K562 (cell line): ENCODE measurements around the gene BSN. TPM values are rescaled to one million over a fixed set of nuclear protein-coding genes. Genes with fewer than 3 reads are reported as not detected.

ENCODE experiments used
- CBFA2T2 ChIP-seq: fragments of 450-650 bp; conservative IDR thresholded peaks from 2 replicates; pipeline ENCODE4 v1.6.1; 2017; ENCODE audit warnings: mild to moderate bottlenecking
- CREB1 ChIP-seq, 2 experiments: sonication (generic) in 1 of 2; formaldehyde crosslinking in 1 of 2; IDR thresholded peaks; 2 replicates each; pipeline versions ENCODE4 v1.6.1 to v1.8.0; 2012 to 2022; ENCODE audit warnings: inconsistent platforms in 1 of 2, mild to moderate bottlenecking in 1 of 2, missing genetic modification reagents in 1 of 2, moderate library complexity in 1 of 2
- MYBL2 ChIP-seq, 2 experiments: fragments of 450-650 bp in 1 of 2; sonication (generic) in 1 of 2; formaldehyde crosslinking in 1 of 2; IDR thresholded peaks; 2 replicates each; pipeline versions ENCODE4 v1.6.1 to v1.8.1; 2017 to 2022; ENCODE audit warnings: borderline replicate concordance in 1 of 2, inconsistent platforms in 1 of 2, low read depth in 1 of 2, mild to moderate bottlenecking in 1 of 2, missing genetic modification reagents in 1 of 2, moderate library complexity in 1 of 2
- PRPF4 ChIP-seq: fragments of 200-400 bp; formaldehyde crosslinking; IDR thresholded peaks from one replicate; pipeline ENCODE4 v1.6.1; 2017; ENCODE audit warnings: low read length, low read depth, mild to moderate bottlenecking; ENCODE audit not compliant: insufficient read depth, poor library complexity, severe bottlenecking
- RCOR1 ChIP-seq, 2 experiments: IDR thresholded peaks; 2 replicates each; pipeline ENCODE4 v1.6.1; 2012; ENCODE audit warnings: low read depth in 2 of 2, low read length in 2 of 2, borderline replicate concordance in 1 of 2, improper control_type of control experiment in 1 of 2
- polyA plus RNA-seq, 8 experiments: library from polyadenylated mRNA; depleted of rRNA in 4 of 8; stranded (reverse) in 5 of 8; unstranded in 3 of 8; fragments of >200 nt; fragmentation: Nextera tagmentation in 2 of 8; fragmentation: Illumina TruSeq in 1 of 8; extraction: Ambion mirVana in 2 of 8; extraction: Trizol in 1 of 8; gene quantifications; 2 replicates each; pipeline versions ENCODE4 v1.2.1 to v1.2.3, GENCODE V29; 2011 to 2014; ENCODE audit warnings: inconsistent platforms in 1 of 8, missing spikeins in 1 of 8
- total RNA-seq, 7 experiments: library from RNA; depleted of rRNA in 6 of 7; stranded (reverse); fragments of >200 nt in 6 of 7; fragmentation: Illumina TruSeq in 2 of 7; extraction: Trizol in 2 of 7; gene quantifications; 2 replicates each; pipeline versions ENCODE4 v1.2.1 to v1.2.3, GENCODE V29; 2011 to 2021; ENCODE audit warnings: low replicate concordance in 1 of 7
- TF ChIP-seq, protein P1 (sequence below), 2 experiments: IDR thresholded peaks in 1 of 2; conservative IDR thresholded peaks in 1 of 2; 2 replicates each; pipeline ENCODE4 v1.6.1; 2016; ENCODE audit warnings: low read depth in 2 of 2, mild to moderate bottlenecking in 1 of 2, missing compliant biosample characterization in 1 of 2, missing genetic modification characterization in 1 of 2, moderate library complexity in 1 of 2
- TF ChIP-seq, protein P2 (sequence below): fragments of 250-450 bp; sonication (Bioruptor Pico); IDR thresholded peaks from 2 replicates; pipeline ENCODE4 v1.5.1; 2021; ENCODE audit warnings: mild to moderate bottlenecking
- TF ChIP-seq, protein P3 (sequence below): fragments of 450-650 bp; IDR thresholded peaks from 2 replicates; pipeline ENCODE4 v1.6.1; 2016; ENCODE audit warnings: missing biosample characterization, missing genetic modification characterization
- TF ChIP-seq, protein P4 (sequence below): fragments of 450-650 bp; IDR thresholded peaks from one replicate; pipeline ENCODE4 v1.6.1; 2018; ENCODE audit warnings: mild to moderate bottlenecking, moderate library complexity; ENCODE audit not compliant: partially characterized antibody
- TF ChIP-seq, protein P5 (sequence below): fragments of 250-450 bp; sonication (Bioruptor Pico); IDR thresholded peaks from 2 replicates; pipeline ENCODE4 v1.8.0; 2021; ENCODE audit warnings: moderate library complexity, mild to moderate bottlenecking, inconsistent platforms
- TF ChIP-seq, protein P6 (sequence below): fragments of 450-650 bp; IDR thresholded peaks from 2 replicates; pipeline ENCODE4 v1.7.0; 2016; ENCODE audit warnings: borderline replicate concordance

The BSN gene
- total and polyA plus RNA-seq, 9 of the 15 experiments (the other 6 are each of a cell fraction or from before 2014, with no cell fraction given) = 0.03 to 1.5 (median 0.29) TPM

DNA sequence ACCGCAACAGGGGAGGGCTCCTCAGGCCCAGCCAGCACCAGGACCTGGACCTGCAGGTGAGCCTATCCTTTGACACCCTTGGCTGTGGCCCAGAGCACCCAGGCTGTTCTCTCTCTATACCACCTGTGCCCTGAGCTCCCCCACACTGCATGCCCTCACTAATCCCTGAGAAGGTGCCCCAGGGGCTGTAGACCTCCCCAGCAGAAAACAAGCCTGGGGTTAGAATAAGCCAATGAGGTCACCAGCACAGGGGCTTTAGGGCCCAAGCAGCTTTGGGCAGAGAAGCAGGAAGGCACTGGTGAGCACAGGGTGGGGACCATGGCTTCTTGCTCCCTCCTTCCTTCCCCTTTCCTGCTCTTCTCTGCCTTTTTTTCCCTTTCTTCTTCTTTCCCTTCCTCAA is 109.6 kb downstream of the BSN start (continued):
- TF ChIP-seq, protein P1, sequence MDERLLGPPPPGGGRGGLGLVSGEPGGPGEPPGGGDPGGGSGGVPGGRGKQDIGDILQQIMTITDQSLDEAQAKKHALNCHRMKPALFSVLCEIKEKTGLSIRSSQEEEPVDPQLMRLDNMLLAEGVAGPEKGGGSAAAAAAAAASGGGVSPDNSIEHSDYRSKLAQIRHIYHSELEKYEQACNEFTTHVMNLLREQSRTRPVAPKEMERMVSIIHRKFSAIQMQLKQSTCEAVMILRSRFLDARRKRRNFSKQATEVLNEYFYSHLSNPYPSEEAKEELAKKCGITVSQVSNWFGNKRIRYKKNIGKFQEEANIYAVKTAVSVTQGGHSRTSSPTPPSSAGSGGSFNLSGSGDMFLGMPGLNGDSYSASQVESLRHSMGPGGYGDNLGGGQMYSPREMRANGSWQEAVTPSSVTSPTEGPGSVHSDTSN (CRISPR knock-in tag; IDR thresholded peaks at IDR 0.05; ENCODE audit: low read depth) = no peak
- TF ChIP-seq, protein P1 (tag; conservative IDR thresholded peaks at IDR 0.05; ENCODE audit: low read depth) = no peak
- TF ChIP-seq CREB1 (IDR thresholded peaks at IDR 0.05) (no peak), CREB1 (CRISPR knock-in tag; IDR thresholded peaks at IDR 0.05) (no peak), CBFA2T2 (no peak), PRPF4 (no peak), RCOR1 (IDR thresholded peaks at IDR 0.05; ENCODE audit: borderline replicate concordance in 1 of 2, low read depth in 2 of 2, low read length in 2 of 2) (no peak), MYBL2 (IDR thresholded peaks at IDR 0.05; ENCODE audit: low read depth) (no peak), MYBL2 (CRISPR knock-in tag; IDR thresholded peaks at IDR 0.05; ENCODE audit: borderline replicate concordance) (no peak)
- TF ChIP-seq, protein P2, sequence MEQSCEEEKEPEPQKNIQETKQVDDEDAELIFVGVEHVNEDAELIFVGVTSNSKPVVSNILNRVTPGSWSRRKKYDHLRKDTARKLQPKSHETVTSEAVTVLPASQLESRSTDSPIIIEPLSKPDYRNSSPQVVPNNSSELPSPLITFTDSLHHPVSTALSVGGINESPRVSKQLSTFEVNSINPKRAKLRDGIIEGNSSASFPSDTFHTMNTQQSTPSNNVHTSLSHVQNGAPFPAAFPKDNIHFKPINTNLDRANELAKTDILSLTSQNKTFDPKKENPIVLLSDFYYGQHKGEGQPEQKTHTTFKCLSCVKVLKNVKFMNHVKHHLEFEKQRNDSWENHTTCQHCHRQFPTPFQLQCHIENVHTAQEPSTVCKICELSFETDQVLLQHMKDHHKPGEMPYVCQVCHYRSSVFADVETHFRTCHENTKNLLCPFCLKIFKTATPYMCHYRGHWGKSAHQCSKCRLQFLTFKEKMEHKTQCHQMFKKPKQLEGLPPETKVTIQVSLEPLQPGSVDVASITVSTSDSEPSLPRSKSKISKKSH (CRISPR knock-in tag) = no peak
- TF ChIP-seq, protein P3, sequence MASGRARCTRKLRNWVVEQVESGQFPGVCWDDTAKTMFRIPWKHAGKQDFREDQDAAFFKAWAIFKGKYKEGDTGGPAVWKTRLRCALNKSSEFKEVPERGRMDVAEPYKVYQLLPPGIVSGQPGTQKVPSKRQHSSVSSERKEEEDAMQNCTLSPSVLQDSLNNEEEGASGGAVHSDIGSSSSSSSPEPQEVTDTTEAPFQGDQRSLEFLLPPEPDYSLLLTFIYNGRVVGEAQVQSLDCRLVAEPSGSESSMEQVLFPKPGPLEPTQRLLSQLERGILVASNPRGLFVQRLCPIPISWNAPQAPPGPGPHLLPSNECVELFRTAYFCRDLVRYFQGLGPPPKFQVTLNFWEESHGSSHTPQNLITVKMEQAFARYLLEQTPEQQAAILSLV (tag) = no peak
- TF ChIP-seq, protein P4, sequence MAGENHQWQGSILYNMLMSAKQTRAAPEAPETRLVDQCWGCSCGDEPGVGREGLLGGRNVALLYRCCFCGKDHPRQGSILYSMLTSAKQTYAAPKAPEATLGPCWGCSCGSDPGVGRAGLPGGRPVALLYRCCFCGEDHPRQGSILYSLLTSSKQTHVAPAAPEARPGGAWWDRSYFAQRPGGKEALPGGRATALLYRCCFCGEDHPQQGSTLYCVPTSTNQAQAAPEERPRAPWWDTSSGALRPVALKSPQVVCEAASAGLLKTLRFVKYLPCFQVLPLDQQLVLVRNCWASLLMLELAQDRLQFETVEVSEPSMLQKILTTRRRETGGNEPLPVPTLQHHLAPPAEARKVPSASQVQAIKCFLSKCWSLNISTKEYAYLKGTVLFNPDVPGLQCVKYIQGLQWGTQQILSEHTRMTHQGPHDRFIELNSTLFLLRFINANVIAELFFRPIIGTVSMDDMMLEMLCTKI = no peak
- TF ChIP-seq, protein P5, sequence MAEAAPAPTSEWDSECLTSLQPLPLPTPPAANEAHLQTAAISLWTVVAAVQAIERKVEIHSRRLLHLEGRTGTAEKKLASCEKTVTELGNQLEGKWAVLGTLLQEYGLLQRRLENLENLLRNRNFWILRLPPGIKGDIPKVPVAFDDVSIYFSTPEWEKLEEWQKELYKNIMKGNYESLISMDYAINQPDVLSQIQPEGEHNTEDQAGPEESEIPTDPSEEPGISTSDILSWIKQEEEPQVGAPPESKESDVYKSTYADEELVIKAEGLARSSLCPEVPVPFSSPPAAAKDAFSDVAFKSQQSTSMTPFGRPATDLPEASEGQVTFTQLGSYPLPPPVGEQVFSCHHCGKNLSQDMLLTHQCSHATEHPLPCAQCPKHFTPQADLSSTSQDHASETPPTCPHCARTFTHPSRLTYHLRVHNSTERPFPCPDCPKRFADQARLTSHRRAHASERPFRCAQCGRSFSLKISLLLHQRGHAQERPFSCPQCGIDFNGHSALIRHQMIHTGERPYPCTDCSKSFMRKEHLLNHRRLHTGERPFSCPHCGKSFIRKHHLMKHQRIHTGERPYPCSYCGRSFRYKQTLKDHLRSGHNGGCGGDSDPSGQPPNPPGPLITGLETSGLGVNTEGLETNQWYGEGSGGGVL = no peak
- TF ChIP-seq, protein P6, sequence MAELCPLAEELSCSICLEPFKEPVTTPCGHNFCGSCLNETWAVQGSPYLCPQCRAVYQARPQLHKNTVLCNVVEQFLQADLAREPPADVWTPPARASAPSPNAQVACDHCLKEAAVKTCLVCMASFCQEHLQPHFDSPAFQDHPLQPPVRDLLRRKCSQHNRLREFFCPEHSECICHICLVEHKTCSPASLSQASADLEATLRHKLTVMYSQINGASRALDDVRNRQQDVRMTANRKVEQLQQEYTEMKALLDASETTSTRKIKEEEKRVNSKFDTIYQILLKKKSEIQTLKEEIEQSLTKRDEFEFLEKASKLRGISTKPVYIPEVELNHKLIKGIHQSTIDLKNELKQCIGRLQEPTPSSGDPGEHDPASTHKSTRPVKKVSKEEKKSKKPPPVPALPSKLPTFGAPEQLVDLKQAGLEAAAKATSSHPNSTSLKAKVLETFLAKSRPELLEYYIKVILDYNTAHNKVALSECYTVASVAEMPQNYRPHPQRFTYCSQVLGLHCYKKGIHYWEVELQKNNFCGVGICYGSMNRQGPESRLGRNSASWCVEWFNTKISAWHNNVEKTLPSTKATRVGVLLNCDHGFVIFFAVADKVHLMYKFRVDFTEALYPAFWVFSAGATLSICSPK = no peak
